GDM1 (cell line): ENCODE data around the gene RNF208.

Experiments used
- DNase-seq: peaks from one replicate; lab custom pipeline; 2025; lab: John Stamatoyannopoulos, UW

RNF208 gene

DNA sequence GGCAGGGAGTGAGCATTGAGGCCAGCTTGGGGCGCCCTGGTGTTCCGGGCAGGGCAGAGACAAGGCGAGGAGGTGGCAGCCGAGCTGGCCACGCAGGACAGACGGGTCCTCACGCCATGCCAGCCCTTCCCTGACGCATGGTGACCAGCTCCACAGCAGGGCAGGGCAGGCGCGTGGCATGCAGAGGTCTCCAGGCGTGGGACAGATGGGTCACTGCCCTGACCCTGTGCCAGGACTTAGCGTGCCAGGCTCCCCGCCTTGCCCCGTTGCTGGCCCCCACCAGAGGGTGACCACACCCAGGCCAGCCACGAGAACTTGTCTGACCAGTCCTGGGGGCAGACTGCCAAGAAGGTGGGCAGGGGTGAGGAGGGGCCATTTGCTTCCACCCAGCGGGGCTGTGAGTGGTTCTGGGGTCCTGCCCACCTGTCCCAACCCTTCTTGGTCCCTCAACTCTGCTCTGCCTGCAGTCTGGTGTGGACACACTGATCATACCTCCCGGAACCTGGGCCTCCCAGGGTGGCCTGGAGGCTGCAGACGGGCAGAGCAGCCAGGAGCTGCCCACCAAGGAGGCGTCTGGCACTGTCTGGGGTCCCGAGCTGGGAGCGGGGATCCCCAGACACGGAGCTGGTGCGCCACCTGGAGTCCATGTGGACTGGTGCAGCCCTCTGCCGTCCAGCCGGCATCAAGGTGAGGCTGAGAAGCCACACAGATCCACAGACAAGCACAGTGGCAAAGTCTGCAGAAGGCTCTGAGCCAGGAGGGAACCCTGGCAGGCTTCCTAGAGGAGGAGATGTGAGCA lies 5.2 kb upstream of the RNF208 start, which contains the start of gene RNF224:
Gene RNF224 (plus strand): TSS at position 449 of the 799 bp plus-strand sequence. CDS start 834 bp downstream, outside the sequence.
- DNase-seq = peak; percentile 76

DNA sequence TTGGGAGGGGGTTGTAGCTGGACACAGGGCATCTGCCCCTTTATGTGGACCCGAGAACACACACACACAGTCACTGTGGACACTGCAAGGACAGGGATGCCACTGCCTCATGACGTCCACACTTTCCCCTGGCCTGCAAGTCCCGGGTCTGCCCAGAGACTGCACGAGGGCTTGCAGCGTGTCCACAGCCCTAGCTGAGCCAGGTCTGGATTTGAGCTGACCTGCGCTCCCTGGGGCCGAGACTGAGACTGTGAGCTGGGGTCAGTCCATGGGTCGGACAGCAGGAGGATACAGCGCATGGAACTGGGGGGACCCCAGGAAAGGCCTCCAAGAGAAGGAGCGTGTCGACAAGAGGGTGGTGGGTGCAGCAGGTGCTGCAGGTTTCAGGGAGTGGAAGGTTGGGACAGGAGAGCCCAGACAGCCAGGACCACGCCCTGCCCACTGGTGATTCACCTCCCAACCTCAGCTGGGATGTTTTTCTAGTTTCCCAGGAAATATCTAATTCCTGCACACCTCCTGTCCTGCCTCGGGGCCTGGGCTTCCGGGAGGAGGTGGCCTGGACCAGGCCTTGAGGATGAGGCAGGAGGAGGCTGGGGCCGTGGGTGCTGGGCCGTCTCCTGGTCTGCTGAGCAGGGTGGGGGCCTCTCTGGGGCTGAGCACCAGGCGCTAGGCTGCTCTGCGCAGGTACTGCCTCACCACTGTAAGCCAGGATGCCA lies 4.5 kb upstream of the RNF208 start:
- no peak for DNase-seq

DNA sequence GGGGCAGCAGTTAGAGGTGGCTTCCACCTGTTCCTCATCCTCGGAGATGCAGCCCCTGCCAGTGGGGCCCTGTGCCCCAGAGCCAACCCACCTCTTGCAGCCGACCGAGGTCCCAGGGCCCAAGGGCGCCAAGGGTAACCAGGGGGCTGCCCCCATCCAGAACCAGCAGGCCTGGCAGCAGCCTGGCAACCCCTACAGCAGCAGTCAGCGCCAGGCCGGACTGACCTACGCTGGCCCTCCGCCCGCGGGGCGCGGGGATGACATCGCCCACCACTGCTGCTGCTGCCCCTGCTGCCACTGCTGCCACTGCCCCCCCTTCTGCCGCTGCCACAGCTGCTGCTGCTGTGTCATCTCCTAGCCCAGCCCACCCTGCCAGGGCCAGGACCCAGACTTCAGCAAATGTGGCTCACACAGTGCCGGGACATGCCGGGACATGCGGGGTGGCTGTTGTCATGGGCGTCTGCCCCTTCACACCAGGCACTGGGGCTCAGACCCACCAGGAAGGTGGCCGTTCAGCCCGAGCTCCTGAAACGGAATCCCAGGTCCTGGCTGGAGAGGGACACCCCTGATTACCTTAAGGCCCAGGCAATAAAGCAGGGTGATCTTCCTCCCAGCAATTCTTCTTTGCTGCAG lies 3.8 kb upstream of the RNF208 start:
- no peak for DNase-seq

DNA sequence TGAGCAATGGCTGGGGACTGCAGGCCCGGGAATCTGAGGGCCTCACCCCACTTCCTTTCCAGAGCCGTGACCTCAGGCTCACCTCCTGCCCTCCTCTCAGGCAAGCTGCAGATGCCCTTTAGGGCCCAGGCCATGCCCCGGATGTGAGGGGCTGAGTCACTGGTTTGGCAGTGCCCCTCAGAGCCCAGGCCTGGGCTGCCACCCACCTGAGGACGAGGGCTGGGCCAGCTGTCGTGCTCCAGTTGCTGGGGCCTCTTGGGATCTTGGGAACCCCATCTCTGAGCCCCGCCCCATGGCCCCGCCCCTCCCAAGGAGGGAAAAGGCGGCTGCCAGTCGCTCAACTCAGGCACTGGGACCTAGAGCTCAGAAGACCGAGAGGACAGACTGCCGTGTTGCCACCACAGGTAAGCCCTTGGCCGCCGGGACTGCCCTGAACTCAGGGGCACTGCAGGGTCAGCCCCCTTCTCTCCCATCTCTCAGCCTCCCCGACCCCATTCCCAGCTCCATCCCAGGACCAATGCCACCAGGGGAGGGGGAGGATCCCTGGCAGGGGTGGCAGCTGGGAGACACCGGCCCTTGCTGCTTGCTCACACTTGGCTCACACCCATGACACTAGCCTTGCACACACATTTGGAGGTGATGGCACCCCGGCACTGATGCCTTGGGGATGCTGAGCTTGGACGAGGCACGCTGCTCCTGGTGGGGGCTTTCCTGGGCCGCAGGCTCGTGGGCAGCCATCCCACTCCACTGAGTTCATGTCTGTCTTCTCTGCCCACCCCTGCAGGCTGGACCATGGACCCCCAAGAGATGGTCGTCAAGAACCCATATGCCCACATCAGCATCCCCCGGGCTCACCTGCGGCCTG lies 3.0 kb upstream of the RNF208 start, which contains the start of gene CYSRT1:
Gene CYSRT1 (plus strand): TSS at position 345 of the 865 bp plus-strand sequence. CDS start 448 bp downstream, at position 793.
- DNase-seq = no peak

DNA sequence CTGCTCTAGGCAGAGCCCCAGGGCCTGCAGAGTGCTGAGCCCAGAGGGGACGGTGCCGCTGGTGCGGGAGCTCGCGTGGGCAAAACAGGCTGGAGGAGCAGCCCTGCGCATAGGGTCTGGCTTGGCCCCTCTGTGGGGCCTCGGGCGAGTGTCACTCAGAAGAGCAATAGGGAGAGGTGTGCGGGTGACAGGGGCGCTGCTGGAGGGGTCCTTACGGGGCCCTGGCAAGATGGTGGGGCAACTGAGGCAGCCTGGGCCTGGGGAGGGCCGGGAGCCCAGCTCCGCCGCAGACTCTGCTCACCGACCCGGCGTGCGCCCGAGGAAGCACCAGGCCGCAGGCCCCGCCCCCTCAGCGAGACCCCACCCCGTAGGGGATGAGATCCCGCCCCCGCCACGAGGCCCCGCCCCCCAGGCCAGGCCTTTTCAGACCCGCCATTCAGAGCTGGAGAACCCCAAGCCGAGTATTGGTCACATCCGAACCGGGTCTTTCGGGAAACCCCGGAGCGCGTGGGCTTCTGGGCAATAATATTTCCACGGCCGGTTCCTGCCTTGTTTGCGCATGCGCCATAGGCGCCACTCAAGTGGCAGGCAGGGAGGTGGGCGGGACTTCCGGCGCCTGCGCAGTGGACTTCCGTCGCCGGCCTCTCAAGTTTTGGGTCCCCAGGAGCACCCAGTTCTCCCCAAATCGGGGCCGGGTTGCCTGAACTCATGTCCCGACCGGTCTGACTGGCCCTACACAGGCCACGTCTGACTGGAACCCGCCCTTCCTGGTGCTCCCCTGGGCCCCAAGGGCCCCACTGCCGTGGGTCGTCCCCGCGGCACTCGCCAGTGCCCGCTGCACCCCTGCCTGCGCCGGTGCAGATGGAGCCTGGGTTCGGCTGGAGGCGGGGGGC lies 1.3 kb upstream of the RNF208 start:
- peak; percentile 97 for DNase-seq

DNA sequence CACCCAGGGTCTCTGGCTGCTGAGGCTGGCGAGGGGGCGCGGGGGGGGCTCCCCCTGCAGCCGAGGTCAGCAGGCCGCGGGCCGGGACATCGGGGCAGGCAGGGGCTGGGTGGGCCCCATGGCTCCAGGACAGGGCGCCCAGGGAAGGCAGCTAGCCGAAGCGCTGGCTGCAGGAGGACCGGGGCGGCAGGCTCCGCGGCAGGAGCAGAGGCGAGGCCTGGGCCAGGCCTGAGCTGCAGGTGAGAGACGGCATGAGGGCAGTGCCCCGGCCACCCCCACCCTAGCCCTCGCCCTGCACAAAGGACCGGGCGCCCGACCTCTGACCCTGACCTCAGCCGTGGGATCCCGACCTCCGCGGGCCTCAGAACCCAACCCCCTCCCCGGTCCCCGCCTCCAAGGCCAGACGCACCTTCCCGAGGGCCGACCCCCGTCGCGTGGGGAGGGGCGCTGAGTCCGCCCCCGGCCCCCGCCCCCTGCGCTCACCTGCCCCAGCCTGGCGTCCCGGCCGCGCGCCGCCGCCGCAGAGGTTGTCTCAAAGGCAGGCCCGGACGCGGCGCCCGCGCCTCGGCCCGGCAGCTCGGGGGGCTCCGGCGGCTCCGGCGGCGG lies 431 bp downstream of the RNF208 start:
- DNase-seq = no peak

DNA sequence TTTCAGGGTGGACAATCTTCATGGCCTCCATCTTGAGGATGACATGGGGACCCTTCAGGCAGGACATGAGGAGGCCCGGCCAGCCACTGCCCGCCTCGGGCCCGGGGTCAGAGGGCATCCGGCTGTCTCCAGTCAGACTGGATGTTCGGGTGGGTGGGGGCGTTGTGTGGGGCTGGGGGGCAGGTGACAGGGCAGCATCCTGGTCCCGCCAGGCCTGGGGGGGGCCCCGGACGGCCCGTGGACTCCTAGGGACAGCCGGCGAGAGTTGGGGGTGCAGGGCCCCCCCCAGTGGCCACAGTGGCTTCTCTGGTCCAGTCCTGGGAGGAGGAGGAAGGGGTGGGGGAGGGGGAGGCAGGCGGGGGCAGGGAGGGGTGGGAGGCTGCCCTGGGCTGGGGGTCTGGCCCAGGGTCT lies 940 bp downstream of the RNF208 start:
- no peak for DNase-seq

DNA sequence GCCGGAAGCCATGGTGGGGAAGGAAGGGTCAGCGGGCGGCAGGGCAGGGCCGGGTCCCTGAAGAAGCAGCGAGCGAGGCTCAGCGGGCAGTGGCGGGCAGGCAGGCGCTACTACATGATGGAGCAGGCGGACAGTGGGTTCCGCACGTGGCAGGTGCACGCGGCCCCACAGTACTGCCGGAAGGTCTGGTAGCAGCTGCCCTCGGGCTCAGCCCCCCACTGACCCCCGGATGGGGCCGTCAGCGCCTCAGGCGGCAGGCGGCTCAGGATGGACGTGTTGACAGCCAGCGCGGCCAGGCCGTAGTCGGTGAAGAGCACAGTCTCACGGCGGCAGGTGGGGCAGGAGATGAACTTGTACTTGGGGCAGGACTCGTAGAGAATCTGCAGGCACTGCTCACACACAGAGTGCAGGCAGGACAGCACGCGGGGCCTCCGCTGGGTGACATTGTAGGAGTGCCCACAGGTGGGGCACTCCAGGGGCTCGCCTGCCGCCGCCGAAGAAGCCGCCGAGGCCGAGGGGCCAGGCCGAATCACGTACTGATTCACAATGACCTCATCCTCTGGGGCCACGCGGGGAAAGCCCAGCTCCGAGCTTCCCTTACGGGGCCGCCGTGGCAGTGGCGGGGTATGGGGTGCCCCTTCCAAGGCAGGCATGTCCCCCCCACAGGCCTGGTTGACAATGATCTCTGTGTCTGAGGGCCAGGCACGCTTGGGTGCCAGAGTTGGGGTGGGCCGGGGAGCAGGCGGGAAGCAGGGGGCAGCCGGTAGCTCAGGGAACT lies 1.5 kb downstream of the RNF208 start:
- no peak for DNase-seq

DNA sequence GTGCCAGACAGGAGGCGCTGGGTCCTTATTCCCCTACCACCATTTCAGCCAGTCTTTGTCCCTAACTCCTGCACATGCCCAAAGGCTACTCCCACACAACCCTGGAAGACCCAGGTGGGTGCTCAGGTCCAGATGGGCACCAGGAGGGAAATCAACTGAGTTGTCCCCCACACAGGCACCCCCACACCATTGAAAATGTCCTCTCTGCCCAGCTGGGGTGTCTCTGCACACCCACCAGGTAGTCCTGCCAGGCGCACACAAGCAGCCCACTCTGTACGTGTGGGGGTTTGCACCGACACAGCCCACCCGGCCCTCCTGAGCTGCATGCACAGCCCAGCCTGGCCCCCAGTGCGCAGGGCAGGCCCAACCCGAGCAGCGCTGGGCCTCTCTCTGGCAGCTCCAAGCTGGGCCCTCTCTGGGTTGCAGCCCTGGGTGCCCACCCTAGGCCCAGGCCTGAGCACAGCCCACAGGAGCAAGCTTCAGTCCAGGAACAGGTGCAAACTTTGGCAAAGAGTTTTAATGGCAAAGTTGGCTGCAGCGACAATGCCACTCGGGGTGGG lies 2.2 kb downstream of the RNF208 start:
- DNase-seq = no peak

DNA sequence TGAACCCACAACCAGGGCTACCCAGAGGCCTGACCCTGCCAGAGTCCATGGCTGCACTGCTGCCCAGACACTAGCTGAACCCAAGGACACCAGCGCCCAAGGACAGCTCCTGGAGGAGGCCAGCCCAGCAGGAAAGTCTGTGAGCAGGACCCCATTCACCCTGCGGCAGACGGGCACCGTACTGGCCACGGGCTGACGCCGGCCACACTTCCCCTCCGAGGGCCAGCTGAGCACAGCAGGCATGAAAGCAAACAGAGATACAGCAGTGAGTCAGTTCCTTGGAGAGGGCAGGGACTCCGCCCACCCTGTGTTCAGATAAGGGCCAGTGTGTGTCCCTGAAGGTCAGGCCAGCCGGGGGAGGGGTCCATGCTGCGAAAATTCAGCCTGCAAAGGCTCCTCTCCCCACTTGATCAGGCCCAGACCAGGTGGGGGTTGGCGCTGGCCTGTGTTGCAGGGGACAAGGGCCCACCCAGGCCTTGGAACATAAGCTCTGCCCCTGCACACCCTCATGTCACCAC lies 3.2 kb downstream of the RNF208 start:
- no peak for DNase-seq

DNA sequence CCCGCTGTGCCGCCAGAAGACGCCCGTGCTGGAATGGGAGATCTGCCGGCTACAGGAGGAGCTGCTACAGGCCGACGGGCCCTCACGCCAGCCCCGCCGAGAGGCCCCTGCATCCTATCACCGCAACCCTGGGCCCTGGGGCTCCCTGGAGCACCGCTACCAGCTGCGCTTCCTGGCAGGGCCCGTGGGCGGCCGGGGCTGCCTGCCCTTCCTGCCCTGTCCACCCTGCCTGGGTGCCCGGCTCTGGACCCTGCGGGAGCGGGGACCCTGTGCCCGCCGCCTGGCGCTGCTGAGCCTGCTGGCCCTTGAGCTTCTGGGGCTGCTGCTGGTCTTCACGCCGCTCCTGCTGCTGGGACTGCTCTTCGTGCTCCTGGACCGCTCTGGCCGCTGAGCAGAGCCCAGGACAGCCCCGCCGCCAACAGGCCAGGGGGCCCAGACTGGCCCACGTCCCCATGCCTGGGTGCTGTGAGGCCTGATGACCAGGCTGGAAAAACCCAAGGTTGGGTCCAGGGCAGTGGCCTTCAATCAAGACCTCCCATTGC lies 3.8 kb downstream of the RNF208 start:
- DNase-seq = no peak

DNA sequence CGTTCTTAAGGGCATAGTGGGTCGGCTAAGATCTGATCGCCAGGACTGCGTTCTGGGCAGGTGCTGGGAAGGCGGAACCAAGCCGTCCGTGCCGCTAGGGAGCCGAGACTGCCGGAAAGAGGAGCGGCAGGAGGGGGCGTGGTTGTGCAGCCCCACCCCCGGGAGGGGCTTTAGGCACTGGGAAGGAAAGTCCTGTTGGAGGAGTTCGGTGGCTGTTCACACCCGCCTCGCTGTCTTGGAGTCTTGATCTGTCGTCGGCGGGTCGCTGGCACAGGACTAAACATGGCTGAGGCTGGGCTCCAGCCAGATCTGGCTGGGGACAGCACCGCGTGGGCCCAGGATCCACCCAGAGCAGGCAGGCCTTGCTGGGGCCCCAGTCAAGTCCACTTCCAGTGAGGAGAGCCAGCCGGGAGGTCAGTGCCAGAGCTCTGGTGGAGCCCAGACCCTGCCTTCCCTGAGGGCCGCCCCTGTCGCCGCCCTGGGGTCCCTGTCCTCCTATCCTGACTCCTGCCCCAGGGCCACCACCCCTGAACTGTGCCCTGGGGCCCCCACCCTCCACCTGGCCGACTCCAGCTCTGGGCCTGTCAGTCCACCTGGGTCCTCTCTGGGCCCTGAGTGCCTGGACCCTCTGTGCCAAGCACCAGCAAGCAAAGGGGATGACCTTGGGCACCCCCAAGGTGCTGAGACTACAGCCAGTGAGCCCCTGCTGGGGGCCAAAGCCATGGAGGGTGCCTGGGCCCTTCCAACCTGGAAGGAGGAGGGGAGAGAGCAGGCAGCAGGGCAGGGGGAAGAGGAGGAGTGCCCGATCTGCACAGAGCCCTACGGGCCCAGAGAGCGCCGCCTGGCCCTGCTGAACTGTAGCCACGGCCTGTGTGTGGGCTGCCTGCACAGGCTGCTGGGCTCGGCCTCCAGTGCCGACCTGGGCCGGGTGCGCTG lies 4.5 kb downstream of the RNF208 start:
- no peak for DNase-seq

DNA sequence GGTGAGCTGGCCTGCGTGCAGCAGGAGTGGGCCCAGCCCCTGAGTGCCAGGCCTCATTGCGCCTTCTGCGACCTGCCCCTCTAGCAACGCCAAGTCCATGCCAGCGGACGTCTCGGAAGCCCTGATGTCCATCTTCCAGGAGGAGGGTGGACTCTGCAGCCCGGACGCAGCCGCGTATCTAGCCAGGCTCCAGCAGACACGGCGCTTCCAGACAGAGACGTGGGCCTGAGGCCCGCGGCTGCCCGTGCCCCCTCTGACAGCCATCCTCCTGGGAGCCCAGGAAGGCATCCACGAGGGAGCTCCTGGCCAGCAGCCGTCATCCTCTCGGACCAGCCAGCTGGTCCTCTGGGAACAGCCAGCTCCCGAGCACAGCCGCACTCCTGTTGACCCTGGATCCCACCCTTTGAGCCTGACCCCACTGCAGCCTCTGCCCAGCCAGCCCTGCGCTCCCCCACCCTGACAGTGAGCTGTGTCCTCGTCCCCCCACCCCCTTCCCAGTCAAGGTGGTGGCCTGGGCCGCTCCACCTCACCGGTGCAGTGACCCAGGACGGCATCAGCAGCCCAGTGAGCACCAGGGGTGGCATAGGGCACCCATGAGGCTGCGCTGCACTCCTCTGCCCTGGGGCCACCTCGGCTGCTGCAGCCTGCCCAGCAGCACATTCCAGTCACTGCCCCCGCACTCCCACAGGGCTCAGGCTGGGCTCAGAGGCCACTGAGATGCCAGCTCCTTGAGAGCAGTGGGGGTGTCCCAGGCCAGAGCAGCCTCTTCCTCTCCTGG lies 5.7 kb downstream of the RNF208 start:
- DNase-seq = no peak

DNA sequence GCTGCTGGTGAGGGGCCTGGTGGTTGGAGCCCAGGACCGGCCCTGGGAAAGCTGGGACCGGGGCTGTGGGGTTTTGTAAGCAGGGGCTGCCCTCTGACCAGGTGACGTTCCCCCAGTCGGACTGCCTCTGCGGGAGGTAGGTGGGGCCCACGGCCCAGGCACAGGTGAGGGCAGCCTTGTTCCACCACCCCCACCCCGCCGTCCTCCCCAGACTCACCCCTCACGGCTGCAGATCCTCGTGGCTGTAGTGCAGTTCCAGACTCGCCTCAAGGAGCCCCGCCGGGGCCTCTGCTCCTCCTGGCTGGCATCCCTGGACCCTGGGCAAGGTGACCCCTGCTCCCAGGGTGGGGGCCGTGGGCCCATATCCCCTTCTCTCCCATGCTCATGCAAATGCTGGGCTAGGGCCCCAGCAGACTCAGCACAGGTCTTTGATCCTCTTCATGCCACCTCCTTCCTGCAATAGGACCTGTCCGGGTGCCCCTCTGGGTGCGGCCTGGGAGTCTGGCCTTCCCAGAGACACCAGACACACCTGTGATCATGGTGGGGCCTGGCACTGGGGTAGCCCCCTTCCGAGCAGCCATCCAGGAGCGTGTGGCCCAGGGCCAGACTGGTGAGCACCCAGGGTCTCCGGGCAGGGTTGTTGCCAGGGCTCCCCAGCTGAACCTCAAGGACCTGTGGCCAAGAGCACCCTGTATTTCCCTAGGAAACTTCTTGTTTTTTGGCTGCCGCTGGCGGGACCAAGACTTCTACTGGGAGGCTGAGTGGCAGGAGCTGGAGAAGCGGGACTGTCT lies 6.6 kb downstream of the RNF208 start:
- no peak for DNase-seq

DNA sequence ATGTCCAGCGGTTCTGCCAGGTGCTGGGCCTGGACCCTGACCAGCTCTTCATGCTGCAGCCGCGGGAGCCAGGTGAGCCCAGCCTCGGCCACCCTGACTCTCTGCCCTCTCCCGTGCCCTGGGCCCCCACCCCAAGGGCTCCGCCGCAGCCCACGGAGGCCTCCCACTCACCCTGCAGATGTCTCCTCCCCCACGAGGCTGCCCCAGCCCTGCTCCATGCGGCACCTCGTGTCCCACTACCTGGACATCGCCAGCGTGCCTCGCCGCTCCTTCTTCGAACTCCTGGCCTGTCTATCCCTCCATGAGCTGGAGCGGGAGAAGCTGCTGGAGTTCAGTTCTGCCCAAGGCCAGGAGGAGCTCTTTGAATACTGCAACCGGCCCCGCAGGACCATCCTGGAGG lies 7.4 kb downstream of the RNF208 start:
- no peak for DNase-seq
